HG03521 (cell line): ENCODE results near the gene NNAT.

Source experiments
- ATAC-seq: cut with Tn5 transposase; IDR thresholded peaks from one replicate; pipeline ENCODE4 v1.9.1; 2021; ENCODE audit warnings: mild to moderate bottlenecking, moderate library complexity; ENCODE audit not compliant: unreplicated experiment

NNAT gene

GRCh38 chr20:37565134-37565811 is 44.2 kb downstream of the NNAT start:
- no peak for ATAC-seq

- ATAC-seq: no peak
Measured at GRCh38 chr20:37566590-37567330, 45.7 kb downstream of the NNAT start.

GRCh38 chr20:37567331-37567665 is 46.2 kb downstream of the NNAT start:
- no peak for ATAC-seq

GRCh38 chr20:37567671-37568588 is 46.9 kb downstream of the NNAT start:
- ATAC-seq: no peak

GRCh38 chr20:37570419-37570818 is 49.4 kb downstream of the NNAT start:
- no peak for ATAC-seq

- ATAC-seq: no peak
Measured at GRCh38 chr20:37571033-37571432, 50.0 kb downstream of the NNAT start.
